COR-L47 (cell line): ENCODE results near the gene CORO7.
"Not testable (repeated sequence)": the region's sequence is repeated elsewhere in the genome, so short reads cannot be mapped to it uniquely, and the experiment has no call there.

Experiments used
- DNase-seq: peaks from one replicate; lab custom pipeline; 2025; lab: John Stamatoyannopoulos, UW

Gene CORO7

GRCh38 chr16:4352843-4353242 is 63.6 kb downstream of the CORO7 start:
- no peak for DNase-seq

GRCh38 chr16:4351880-4352279 is 64.5 kb downstream of the CORO7 start:
- no peak for DNase-seq

- DNase-seq = peak; percentile 93
Observed at GRCh38 chr16:4350787-4351659, 65.4 kb downstream of the CORO7 start, which contains the start of gene PAM16. Gene PAM16, minus strand, starts transcription at chr16:4351321. Its CDS starts 87 bp downstream, at chr16:4351234.

- DNase-seq = no peak
Observed at GRCh38 chr16:4350365-4350786, 66.0 kb downstream of the CORO7 start.

DNA sequence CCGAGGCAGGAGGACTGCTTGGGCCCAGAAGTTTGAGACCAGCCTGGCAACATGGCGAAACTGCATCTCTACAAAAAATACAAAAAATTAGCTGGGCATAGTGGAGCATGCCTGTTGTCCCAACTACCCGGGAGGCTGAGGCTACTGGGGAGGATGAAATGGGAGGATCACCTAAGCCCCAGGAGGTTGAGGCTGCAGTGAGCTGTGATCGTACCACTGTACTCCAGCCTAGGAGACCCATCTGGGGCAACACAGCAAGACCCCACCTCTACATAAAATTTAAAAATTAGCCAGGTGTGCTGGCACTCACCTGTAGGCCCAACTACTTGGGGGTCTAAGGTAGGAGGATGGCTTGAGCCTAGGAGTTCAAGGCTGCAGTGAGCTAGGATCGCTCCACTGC is 67.1 kb downstream of the CORO7 start:
- no peak for DNase-seq

GRCh38 chr16:4347765-4348509 is 68.5 kb downstream of the CORO7 start:
- DNase-seq = no peak

DNA sequence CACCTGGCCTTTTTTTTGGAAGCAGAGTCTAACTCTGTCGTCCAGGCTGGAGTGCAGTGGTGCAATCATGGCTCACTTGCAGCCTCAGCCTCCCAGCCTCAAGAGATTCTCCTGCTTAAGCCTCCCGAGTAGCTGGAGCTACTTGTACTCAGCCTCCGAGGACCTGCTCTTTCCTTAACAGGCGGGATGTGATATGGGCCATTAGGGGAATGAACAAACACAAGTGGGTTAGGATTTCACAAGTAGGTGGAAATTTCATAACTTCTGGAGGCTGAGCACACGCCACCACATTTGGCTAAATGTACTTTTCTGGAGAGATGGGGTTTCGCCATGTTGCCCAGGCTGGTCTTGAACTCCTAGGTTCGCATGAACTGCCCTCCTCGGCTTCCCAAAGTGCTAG is 69.4 kb downstream of the CORO7 start:
- no peak for DNase-seq

GRCh38 chr16:4345836-4346781 is 70.3 kb downstream of the CORO7 start:
- DNase-seq = peak; percentile 34

DNA sequence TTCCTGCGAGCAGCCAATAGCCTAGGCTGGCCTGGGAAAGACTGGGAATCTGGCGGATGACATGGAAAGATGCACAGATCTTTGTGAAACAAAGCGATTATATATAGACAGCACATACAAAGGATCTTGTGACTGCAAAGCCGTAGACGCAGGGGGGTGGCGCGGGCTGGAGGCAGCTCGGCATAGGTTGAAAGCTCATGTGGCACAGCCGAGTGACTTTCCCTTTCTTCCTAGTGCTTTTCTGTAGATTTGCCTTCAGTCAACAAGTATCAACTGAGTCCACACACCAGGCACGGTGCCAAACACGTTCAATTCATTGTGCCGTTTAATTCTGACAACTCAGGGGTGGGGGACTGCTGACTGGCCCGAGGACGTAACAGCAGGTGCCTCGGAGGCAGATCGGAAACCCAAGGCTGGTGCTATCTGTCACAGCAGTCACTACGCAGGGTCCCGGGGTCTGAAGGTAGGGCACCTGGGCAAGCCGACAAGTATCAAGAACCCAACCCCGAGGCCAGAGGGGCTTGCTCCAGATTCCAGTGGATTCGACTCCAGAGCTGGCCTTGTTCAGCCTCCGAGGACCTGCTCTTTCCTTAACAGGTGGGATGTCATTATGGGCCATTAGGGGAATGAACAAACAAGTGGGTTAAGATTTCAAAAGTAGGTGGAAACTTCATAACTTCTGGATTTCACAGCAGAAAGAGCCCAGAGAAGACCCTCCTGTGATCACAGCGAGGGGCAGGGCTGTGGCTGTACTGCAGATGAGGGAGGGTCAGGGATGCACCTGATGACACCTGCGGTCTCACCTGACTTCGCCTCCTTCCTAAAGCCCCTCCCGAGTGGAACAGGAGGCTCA is 71.2 kb downstream of the CORO7 start:
- peak; percentile 86 for DNase-seq

DNA sequence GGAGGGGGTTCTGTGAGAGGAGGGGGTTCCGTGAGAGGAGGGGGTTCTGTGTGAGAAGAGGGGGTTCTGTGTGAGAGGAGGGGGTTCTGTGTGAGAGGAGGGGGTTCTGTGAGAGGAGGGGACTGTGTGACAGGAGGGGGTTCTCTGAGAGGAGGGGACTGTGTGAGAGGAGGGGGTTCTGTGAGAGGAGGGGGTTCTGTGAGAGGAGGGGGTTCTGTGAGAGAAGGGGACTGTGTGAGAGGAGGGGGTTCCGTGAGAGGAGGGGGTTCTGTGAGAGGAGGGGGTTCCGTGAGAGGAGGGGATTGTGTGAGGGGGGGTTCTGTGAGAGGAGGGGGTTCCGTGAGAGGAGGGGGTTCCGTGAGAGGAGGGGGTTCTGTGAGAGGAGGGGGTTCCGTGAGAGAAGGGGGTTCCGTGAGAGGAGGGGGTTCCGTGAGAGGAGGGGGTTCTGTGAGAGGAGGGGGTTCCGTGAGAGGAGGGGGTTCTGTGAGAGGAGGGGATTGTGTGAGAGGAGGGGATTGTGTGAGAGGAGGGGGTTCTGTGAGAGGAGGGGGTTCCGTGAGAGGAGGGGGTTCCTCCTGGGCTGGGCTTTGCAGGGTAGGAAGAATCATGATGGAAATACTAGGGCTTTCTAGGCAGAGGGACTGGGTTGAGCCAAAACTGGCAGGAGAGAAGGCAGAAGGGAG is 72.0 kb downstream of the CORO7 start:
- DNase-seq = not testable (repeated sequence)

GRCh38 chr16:4342866-4343744 is 73.3 kb downstream of the CORO7 start:
- no peak for DNase-seq

DNA sequence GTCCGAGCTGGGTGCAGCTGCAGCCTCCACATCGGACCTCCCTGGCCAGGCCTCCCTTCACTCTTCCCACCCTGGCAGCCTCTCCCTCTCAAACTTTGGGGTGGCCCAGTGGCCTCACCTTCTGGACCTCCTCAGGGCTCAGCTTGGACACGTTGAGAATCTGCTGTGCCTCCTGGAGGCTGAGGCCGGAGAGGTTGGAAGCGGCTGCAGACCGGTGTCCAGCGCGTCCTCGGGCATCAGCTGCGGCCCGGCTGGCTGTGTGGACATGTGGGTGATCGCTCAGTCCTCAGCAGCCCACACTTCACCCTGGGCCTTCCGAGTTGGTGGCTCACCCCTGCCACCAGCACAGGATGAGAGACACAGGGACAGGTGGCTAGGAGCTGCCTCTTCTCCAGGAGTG is 75.1 kb downstream of the CORO7 start:
- DNase-seq = no peak

DNA sequence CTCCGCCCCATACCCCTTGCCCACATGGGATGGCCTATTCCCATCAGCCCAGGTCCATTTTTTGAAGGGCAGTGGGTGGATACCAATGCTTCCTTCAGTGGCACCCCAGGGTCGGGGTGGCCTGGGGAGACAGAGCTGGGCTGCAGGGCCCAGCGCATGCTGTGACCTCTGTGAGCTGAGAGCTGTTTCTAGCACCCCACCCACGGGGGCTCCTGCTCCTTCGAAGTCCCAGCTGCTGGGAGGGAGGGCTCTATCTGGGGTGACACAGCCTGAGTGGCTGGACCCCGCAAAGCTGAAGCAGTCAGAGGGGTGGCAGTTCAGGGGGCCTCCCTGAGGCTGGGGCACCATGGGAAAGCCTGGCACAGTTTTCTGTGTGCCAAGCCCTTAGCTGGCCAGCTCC is 76.0 kb downstream of the CORO7 start:
- no peak for DNase-seq

DNA sequence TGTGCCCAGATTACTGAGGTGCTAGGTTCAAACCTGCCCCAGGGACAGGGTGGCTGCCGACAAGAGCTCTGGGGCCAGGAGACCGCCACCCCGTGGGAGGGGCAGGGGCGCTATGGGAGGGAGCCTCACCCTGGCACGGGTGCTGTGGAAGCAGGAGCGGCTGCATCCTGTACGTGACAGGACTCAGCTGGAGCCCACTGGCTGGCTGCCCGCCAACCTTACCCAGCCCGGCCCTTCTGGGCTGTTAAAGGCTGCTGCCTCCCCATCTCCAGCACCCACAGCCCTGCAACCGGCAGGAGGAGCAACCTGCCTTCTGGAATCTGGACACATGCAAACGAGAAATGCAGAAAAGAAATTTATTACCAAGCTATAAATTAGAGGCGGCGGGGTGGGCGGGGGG is 76.5 kb downstream of the CORO7 start:
- peak; percentile 94 for DNase-seq

GRCh38 chr16:4339455-4339854 is 76.9 kb downstream of the CORO7 start:
- DNase-seq = no peak

DNA sequence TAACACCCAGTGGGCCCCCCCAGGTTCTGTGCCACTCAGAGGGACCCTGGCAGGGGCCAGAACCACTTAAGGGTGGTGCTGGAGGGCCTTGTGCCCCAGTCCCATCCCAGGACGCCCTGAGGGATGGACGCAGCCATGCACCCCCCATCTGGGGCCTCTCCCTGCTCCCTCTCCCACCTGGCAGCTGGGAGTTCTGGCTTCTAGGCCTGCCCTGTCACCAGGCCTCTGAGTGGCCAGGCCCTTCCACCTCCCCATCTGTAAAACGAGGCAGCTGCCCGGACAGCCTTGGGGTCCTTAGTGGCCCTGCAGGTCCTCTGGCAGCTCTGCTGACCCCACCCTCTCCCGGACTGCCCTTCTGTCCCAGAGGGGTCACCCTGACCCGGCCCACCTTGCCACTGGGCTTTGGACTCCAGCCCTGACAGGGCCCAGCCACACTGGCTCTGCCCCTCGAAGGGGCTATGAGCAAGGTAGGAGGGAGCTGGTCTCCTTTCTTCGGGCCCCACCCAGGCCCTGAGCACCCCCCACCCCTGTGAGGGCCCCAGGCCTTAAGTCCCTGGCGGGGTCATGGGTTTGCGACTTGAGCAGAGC is 77.6 kb downstream of the CORO7 start:
- DNase-seq = no peak

- DNase-seq = no peak
Observed at GRCh38 chr16:4338125-4338582, 78.2 kb downstream of the CORO7 start.

- DNase-seq = no peak
Observed at GRCh38 chr16:4337540-4338088, 78.8 kb downstream of the CORO7 start.
